ENCODE measurements around the gene GDI2.

- TF ChIP-seq EZH2 (IDR thresholded peaks at IDR 0.05; ENCODE audit: low read length) (no peak), CTCF (optimal IDR thresholded peaks at IDR 0.05 in 1 of 3, IDR thresholded peaks at IDR 0.05 in 1 of 3, conservative IDR thresholded peaks at IDR 0.05 in 1 of 3; ENCODE audit: extremely low read depth in 1 of 3, insufficient read depth in 2 of 3, low read length in 3 of 3) (no peak)
Measured at GRCh38 chr10:5776136-5776880, 36.9 kb downstream of the GDI2 start.

All from keratinocyte (primary cell).